IMR-90 (cell line): Measurements from ENCODE around the gene NPRL2. TPM values are rescaled to one million over a fixed set of nuclear protein-coding genes. Genes with fewer than 3 reads are reported as not detected.

Experiments used
- ATAC-seq: fragments of 200-7000 bp; cut with Tn5 transposase; 2 replicates; pipeline ENCODE4 v1.9.1; 2020; ENCODE audit warnings: low read depth, mild to moderate bottlenecking, moderate library complexity
- BruUV-seq: library from RNA; stranded (reverse); fragments of 400-500 nt; replicated peaks from 2 replicates; lab custom pipeline; 2021; lab: Mats Ljungman, UMichigan
- CTCF ChIA-PET: fragments of 300-600 bp; formaldehyde crosslinking; extraction: SDS; loops from one replicate; lab custom pipeline; 2021; ENCODE audit warnings: antibody characterized with exemption; lab: Yijun Ruan, JAX
- POLR2A ChIA-PET: fragments of 300-600 bp; sonication (Branson Sonifier 250); formaldehyde crosslinking; loops from one replicate; lab custom pipeline; 2022; ENCODE audit warnings: antibody characterized with exemption; ENCODE audit not compliant: unreplicated experiment; lab: Charles Lee
- DNase-seq: peaks from one replicate; pipeline ENCODE4 v3.0.0; 2013
- H2AFZ ChIP-seq: replicated peaks from 2 replicates; pipeline ENCODE3; 2013; ENCODE audit warnings: low read length, mild to moderate bottlenecking; ENCODE audit not compliant: poor library complexity
- H2AK5ac ChIP-seq: 2 replicates; pipeline ENCODE4 v1.6.1; 2013; ENCODE audit warnings: low read depth, low read length, inconsistent platforms
- H2AK9ac ChIP-seq: replicated peaks from 2 replicates; pipeline ENCODE3; 2013; ENCODE audit warnings: mild to moderate bottlenecking, low read depth, low read length, moderate library complexity; ENCODE audit not compliant: poor library complexity
- H2BK120ac ChIP-seq: 2 replicates; pipeline ENCODE4 v1.6.1; 2013; ENCODE audit warnings: low read depth, low read length, inconsistent platforms
- H2BK15ac ChIP-seq: 3 replicates; pipeline ENCODE4 v1.6.1; 2013; ENCODE audit warnings: low read depth, low read length, inconsistent platforms
- H2BK20ac ChIP-seq: 2 replicates; pipeline ENCODE4 v1.6.1; 2013; ENCODE audit warnings: low read depth, mild to moderate bottlenecking, inconsistent platforms, low read length, moderate library complexity
- H2BK5ac ChIP-seq: 2 replicates; pipeline ENCODE4 v1.6.1; 2013; ENCODE audit warnings: mild to moderate bottlenecking, low read depth, low read length, inconsistent platforms; ENCODE audit not compliant: poor library complexity, severe bottlenecking
- H3K14ac ChIP-seq: replicated peaks from 2 replicates; pipeline ENCODE4 v1.6.1; 2013; ENCODE audit warnings: low read depth, low read length, inconsistent platforms
- H3K18ac ChIP-seq: 2 replicates; pipeline ENCODE4 v1.6.1; 2013; ENCODE audit warnings: low read depth, low read length, control low read depth
- H3K23ac ChIP-seq: 2 replicates; pipeline ENCODE4 v1.6.1; 2013; ENCODE audit warnings: low read depth, low read length, inconsistent platforms
- H3K27ac ChIP-seq: 2 replicates; pipeline ENCODE4 v1.5.1; 2013; ENCODE audit warnings: mild to moderate bottlenecking, control low read depth, low read length; ENCODE audit not compliant: insufficient read depth
- H3K27me3 ChIP-seq: 2 replicates; pipeline ENCODE4 v1.6.1; 2013; ENCODE audit warnings: low read length; ENCODE audit not compliant: control insufficient read depth, insufficient read depth
- H3K36me3 ChIP-seq: 2 replicates; pipeline ENCODE4 v1.6.1; 2013; ENCODE audit warnings: low read length, mixed read lengths; ENCODE audit not compliant: control insufficient read depth, insufficient read depth
- H3K4ac ChIP-seq: 2 replicates; pipeline ENCODE4 v1.6.1; 2013; ENCODE audit warnings: low read depth, low read length, inconsistent platforms
- H3K4me1 ChIP-seq: 2 replicates; pipeline ENCODE4 v1.6.1; 2013; ENCODE audit warnings: low read length, mixed read lengths; ENCODE audit not compliant: control insufficient read depth, insufficient read depth
- H3K4me2 ChIP-seq: 2 replicates; pipeline ENCODE4 v1.6.1; 2013; ENCODE audit warnings: low read depth, mild to moderate bottlenecking, control low read depth, low read length, moderate library complexity
- H3K4me3 ChIP-seq: 2 replicates; pipeline ENCODE4 v1.5.1; 2013; ENCODE audit warnings: low read depth, mild to moderate bottlenecking, control low read depth, low read length, moderate library complexity; ENCODE audit not compliant: insufficient read depth
- H3K56ac ChIP-seq: 2 replicates; pipeline ENCODE4 v1.6.1; 2013; ENCODE audit warnings: low read length, inconsistent platforms; ENCODE audit not compliant: insufficient read depth; ENCODE audit errors: extremely low read depth
- H3K79me1 ChIP-seq, 2 experiments: 2 replicates each; pipeline ENCODE4 v1.6.1; 2013; ENCODE audit warnings: low read length in 2 of 2, inconsistent platforms in 1 of 2, low read depth in 1 of 2
- H3K9ac ChIP-seq: 2 replicates; pipeline ENCODE4 v1.6.1; 2013; ENCODE audit warnings: low read depth, low read length, control low read depth
- H3K9me1 ChIP-seq: 2 replicates; pipeline ENCODE4 v1.6.1; 2013; ENCODE audit warnings: low read length, inconsistent platforms; ENCODE audit not compliant: insufficient read depth
- H3K9me3 ChIP-seq: 2 replicates; pipeline ENCODE4 v1.6.1; 2013; ENCODE audit warnings: low read length; ENCODE audit not compliant: control insufficient read depth, insufficient read depth
- H4K20me1 ChIP-seq: 2 replicates; pipeline ENCODE4 v1.6.1; 2013; ENCODE audit warnings: low read length, inconsistent platforms; ENCODE audit not compliant: insufficient read depth
- H4K5ac ChIP-seq: 2 replicates; pipeline ENCODE4 v1.6.1; 2013; ENCODE audit warnings: mild to moderate bottlenecking, low read depth, low read length, control low read depth
- H4K8ac ChIP-seq, 2 experiments: 2 replicates each; pipeline ENCODE4 v1.6.1; 2013; ENCODE audit warnings: low read depth in 2 of 2, low read length in 2 of 2, control low read depth in 1 of 2, inconsistent platforms in 1 of 2
- H4K91ac ChIP-seq: 2 replicates; pipeline ENCODE4 v1.6.1; 2013; ENCODE audit warnings: low read depth, low read length, inconsistent platforms; ENCODE audit not compliant: insufficient read depth
- CEBPB ChIP-seq: IDR thresholded peaks from 2 replicates; pipeline ENCODE4 v1.6.1; 2012; ENCODE audit warnings: low read depth, low read length, improper control_type of control experiment
- CTCF ChIP-seq: conservative IDR thresholded peaks from 2 replicates; pipeline ENCODE4 v1.5.1; 2012; ENCODE audit warnings: mild to moderate bottlenecking, low read depth, low read length, improper control_type of control experiment
- FOS ChIP-seq: fragments of 150-350 bp; IDR thresholded peaks from 2 replicates; pipeline ENCODE4 v1.6.1; 2016; ENCODE audit warnings: low read depth, low read length
- MAFK ChIP-seq: IDR thresholded peaks from 2 replicates; pipeline ENCODE4 v1.6.1; 2012; ENCODE audit warnings: low read depth, low read length, improper control_type of control experiment
- NFE2L2 ChIP-seq: fragments of 150-350 bp; IDR thresholded peaks from 2 replicates; pipeline ENCODE4 v1.6.1; 2016; ENCODE audit warnings: low read depth, mild to moderate bottlenecking, low read length
- POLR2A ChIP-seq: IDR thresholded peaks from 2 replicates; pipeline ENCODE4 v1.6.1; 2012; ENCODE audit warnings: mild to moderate bottlenecking, low read depth, low read length
- RCOR1 ChIP-seq: IDR thresholded peaks from 2 replicates; pipeline ENCODE4 v1.6.1; 2012; ENCODE audit warnings: mild to moderate bottlenecking, low read length, improper control_type of control experiment; ENCODE audit not compliant: insufficient replicate concordance
- RFX5 ChIP-seq: IDR thresholded peaks from 2 replicates; pipeline ENCODE4 v1.8.0; 2012; ENCODE audit warnings: low read depth, mild to moderate bottlenecking, low read length, moderate library complexity
- SMC3 ChIP-seq: fragments of 150-350 bp; IDR thresholded peaks from 2 replicates; pipeline ENCODE4 v1.6.1; 2016; ENCODE audit warnings: low read depth, mild to moderate bottlenecking, antibody characterized with exemption, low read length, moderate library complexity
- USF2 ChIP-seq: fragments of 150-350 bp; IDR thresholded peaks from 2 replicates; pipeline ENCODE4 v1.6.1; 2017; ENCODE audit warnings: mild to moderate bottlenecking, antibody characterized with exemption, low read length, low read depth
- WGBS, 2 experiments: methylation state at CpG; one replicate each; pipeline versions ENCODE4 v1.1.5 to v1.1.7; 2013; ENCODE audit warnings: missing lambda C conversion rate in 2 of 2; ENCODE audit not compliant: insufficient read length in 1 of 2; ENCODE audit errors: extremely low coverage in 2 of 2; 5-methylcytosine and 5-hydroxymethylcytosine counted together
- dilution Hi-C: fragments of 300-500 bp; cut with HindIII; formaldehyde crosslinking; loops from one replicate; pipeline ENCODE4 v1.14.3; 2018; ENCODE audit warnings: low sequenced_read_pairs; ENCODE audit not compliant: unreplicated experiment
- in situ Hi-C: fragments of 300-500 bp; cut with MboI; formaldehyde crosslinking; loops from 3 replicates; pipeline ENCODE4 v1.14.3; 2019; ENCODE audit warnings: low sequenced_read_pairs, inconsistent platforms, mixed read lengths
- intact Hi-C: fragments of 100-400 bp; cut with micrococcal nuclease; formaldehyde crosslinking; loops from 2 replicates; pipeline ENCODE4 v1.10.0; 2022
- polyA plus RNA-seq, 3 experiments: library from polyadenylated mRNA; depleted of rRNA; stranded (reverse); fragments of >200 nt; gene quantifications; 2 replicates each; pipeline ENCODE4 v1.2.3, GENCODE V29; 2012; ENCODE audit warnings: low replicate concordance in 1 of 3
- total RNA-seq: library from RNA; depleted of rRNA; stranded (reverse); fragments of >200 nt; gene quantifications from 2 replicates; pipeline ENCODE4 v1.2.3, GENCODE V29; 2012

The NPRL2 gene
- total and polyA plus RNA-seq, 2 of the 4 experiments (the other 2 are of a cell fraction) = 38.3 to 38.7 TPM

DNA sequence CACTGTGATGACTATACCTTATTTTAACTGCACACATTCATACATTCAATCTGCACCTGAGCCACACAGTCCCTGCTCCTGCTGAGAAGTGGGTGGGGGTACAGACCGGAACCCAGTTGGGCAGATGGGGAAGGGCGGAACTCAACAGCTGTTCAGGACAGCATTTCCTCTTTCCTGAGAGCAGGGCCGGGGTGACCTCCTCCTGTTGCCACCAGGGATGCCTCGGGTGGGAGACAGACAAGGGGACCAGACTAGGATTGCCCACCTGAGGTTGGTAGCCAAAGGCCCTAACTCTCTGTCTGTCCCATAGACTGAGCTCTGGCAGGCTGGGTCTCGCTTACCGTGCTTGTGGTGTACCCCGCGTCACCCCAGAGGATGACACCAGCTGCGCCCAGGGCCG lies 32.0 kb downstream of the NPRL2 start:
- Histone ChIP-seq H2AFZ (no peak overlapping the region), H3K56ac (no peak overlapping the region), H3K27ac (no peak overlapping the region), H3K4me2 (no peak overlapping the region), H2BK15ac (no peak overlapping the region), H4K5ac (no peak overlapping the region), H2AK9ac (no peak overlapping the region), H3K23ac (no peak overlapping the region), H3K9me1 (peaks cover 23% of the 10 kb centered on the region), H3K18ac (no peak overlapping the region), H2AK5ac (no peak overlapping the region), H3K36me3 (peaks cover 38% of the 10 kb centered on the region), H4K91ac (no peak overlapping the region), H3K4me3 (no peak overlapping the region), H3K14ac (no peak overlapping the region), H3K4ac (no peak overlapping the region), H2BK5ac (no peak overlapping the region), H3K9me3 (no peaks in the 10 kb centered on the region), H4K20me1 (0 out of 2 replicates have a peak, but pooled peaks cover 18% of the 10 kb centered on the region), H3K9ac (no peak overlapping the region), H2BK20ac (no peak overlapping the region), H3K79me1 (peaks cover 29 to 57% of the 10 kb centered on the region in 2 experiments), H3K27me3 (no peaks in the 10 kb centered on the region), H4K8ac (no peak overlapping the region), H2BK120ac (no peak overlapping the region), H3K4me1 (peaks cover 25% of the 10 kb centered on the region)
- 89% methylated on average over 7 of the region's 10 CpGs; no CpG with 5 or more reads in 1 of the 2 experiments for WGBS, 2 experiments
- TF ChIP-seq SMC3 = no peak
- no peak for TF ChIP-seq USF2
- TF ChIP-seq RFX5 = no peak
- no peak for TF ChIP-seq CEBPB
- TF ChIP-seq CTCF = no peak
- no peak for TF ChIP-seq MAFK
- no peak for TF ChIP-seq NFE2L2
- TF ChIP-seq POLR2A = no peak
- no peak for TF ChIP-seq FOS
- no peak for TF ChIP-seq RCOR1
- ChIA-PET CTCF (no interaction called here), POLR2A (no interaction called here)
- DNase-seq (no peak), ATAC-seq (no peak)
- no TSS peak for BruUV-seq
- intact Hi-C loops (no loop called here), in situ Hi-C loops (no loop called here), dilution Hi-C loops (no loop called here)
